Skeletal muscle satellite cell (primary cell): ENCODE results near the gene ZMIZ1. TPM values are rescaled to one million over a fixed set of nuclear protein-coding genes. Genes with fewer than 3 reads are reported as not detected.

Experiments
- H3K27me3 ChIP-seq: 2 replicates; pipeline ENCODE4 v1.7.0; 2013; ENCODE audit warnings: low read length; ENCODE audit not compliant: control insufficient read depth, insufficient read depth
- H3K36me3 ChIP-seq: 2 replicates; pipeline ENCODE4 v1.7.0; 2013; ENCODE audit warnings: mild to moderate bottlenecking, control low read depth, low read length; ENCODE audit not compliant: insufficient read depth
- H3K4me1 ChIP-seq: 2 replicates; pipeline ENCODE4 v1.7.0; 2013; ENCODE audit warnings: low read length; ENCODE audit not compliant: control insufficient read depth, insufficient read depth
- H3K4me2 ChIP-seq: 2 replicates; pipeline ENCODE4 v1.7.0; 2013; ENCODE audit warnings: mild to moderate bottlenecking, low read length
- H3K4me3 ChIP-seq: 2 replicates; pipeline ENCODE4 v1.7.0; 2013; ENCODE audit warnings: low read length
- H3K9ac ChIP-seq: 2 replicates; pipeline ENCODE4 v1.7.0; 2013; ENCODE audit warnings: mild to moderate bottlenecking, low read depth, low read length, moderate library complexity
- H3K9me3 ChIP-seq: replicated peaks from 2 replicates; pipeline ENCODE4 v1.7.0; 2013; ENCODE audit warnings: mild to moderate bottlenecking, control low read depth, low read length
- total RNA-seq: library from RNA; depleted of rRNA; stranded (reverse); fragments of >200 nt; gene quantifications from 2 replicates; pipeline ENCODE4 v1.2.3, GENCODE V29; 2012; rRNA removed

Gene ZMIZ1, protein sequence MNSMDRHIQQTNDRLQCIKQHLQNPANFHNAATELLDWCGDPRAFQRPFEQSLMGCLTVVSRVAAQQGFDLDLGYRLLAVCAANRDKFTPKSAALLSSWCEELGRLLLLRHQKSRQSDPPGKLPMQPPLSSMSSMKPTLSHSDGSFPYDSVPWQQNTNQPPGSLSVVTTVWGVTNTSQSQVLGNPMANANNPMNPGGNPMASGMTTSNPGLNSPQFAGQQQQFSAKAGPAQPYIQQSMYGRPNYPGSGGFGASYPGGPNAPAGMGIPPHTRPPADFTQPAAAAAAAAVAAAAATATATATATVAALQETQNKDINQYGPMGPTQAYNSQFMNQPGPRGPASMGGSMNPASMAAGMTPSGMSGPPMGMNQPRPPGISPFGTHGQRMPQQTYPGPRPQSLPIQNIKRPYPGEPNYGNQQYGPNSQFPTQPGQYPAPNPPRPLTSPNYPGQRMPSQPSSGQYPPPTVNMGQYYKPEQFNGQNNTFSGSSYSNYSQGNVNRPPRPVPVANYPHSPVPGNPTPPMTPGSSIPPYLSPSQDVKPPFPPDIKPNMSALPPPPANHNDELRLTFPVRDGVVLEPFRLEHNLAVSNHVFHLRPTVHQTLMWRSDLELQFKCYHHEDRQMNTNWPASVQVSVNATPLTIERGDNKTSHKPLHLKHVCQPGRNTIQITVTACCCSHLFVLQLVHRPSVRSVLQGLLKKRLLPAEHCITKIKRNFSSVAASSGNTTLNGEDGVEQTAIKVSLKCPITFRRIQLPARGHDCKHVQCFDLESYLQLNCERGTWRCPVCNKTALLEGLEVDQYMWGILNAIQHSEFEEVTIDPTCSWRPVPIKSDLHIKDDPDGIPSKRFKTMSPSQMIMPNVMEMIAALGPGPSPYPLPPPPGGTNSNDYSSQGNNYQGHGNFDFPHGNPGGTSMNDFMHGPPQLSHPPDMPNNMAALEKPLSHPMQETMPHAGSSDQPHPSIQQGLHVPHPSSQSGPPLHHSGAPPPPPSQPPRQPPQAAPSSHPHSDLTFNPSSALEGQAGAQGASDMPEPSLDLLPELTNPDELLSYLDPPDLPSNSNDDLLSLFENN
- total RNA-seq, result 19.0 and 20.1 TPM in 2 replicates

DNA sequence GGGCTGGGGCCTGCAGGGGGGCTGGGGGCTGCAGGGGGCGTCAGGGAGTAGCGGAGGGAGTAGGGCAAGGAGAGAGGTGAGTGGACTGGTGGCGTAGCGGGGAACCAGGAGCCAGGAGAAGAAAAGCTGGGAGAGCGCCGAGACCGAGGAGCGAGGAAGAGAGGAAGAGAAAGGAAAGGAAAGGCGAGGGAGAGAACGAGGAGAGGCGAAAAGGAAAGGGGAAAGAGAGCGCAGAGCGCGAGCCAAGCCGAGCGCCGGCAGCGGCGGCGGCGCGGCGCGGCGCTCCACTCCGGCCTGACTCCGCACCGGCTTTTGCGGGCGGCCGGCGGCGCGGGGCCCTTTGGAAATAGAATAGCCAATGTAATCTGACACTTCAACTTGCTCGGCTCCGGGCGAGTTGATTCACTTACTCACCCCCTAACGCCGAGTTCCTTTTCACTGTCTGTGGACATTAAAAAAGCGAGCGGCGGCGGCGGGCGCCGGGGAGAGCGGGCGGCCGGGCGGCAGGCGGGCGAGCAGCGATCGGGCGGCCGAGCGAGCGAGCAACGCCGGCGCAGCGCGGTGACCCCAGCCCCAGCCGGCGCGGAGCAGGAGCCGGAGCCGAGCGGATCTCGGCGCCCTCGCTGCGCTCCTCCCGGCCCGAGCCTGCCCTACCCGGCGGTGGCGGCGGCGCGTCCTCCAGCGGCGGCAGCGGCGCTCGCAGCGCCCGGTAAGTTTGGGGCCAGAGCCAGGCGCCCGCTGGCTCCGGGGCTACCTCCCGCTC, at the start of gene ZMIZ1:
Gene ZMIZ1 (plus strand): TSS at position 405 of the 763 bp plus-strand sequence. CDS start 132,667 bp downstream, outside the sequence.
- H3K27me3 ChIP-seq, result no peaks in the 10 kb centered on the region
- H3K4me2 ChIP-seq, result peak within 1 kb of the TSS; percentile 98
- no peaks in the 10 kb centered on the region for H3K36me3 ChIP-seq
- H3K4me1 ChIP-seq, result peaks cover 36% of the 10 kb centered on the region
- peak within 1 kb of the TSS; percentile 91 for H3K9ac ChIP-seq
- H3K9me3 ChIP-seq, result no peaks in the 10 kb centered on the region
- H3K4me3 ChIP-seq, result peak within 1 kb of the TSS; percentile 96

DNA sequence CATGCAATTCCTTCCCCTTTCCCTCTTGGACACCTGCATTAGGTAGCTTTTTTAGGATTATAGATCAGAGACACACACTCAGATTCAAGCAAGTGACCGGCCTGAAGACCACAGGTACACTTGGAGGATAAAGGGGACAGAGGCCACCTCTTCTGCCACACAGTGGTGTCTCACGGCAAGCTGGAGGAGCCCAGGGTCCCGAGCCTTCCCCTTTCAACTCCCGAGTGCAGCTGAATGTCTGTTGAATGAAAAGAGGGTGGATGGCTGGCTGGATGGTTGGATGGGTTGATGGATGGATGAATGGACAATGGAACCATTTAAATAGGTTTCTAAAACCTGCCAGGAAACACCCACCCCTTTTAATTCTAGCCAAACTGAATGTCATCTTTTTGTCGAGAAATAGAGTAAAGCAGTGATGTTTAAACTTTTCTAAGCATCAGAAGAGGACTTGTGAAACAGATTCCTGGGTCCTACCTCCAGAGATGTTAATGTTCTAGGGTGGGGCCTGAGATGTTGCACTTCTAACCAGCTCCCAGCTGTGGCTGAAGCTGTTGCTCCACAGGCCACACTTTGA, 49.2 kb upstream of the ZMIZ1 start:
- Histone ChIP-seq H3K4me3 (no peak overlapping the region), H3K27me3 (peaks cover 22% of the 10 kb centered on the region), H3K9ac (no peak overlapping the region)

DNA sequence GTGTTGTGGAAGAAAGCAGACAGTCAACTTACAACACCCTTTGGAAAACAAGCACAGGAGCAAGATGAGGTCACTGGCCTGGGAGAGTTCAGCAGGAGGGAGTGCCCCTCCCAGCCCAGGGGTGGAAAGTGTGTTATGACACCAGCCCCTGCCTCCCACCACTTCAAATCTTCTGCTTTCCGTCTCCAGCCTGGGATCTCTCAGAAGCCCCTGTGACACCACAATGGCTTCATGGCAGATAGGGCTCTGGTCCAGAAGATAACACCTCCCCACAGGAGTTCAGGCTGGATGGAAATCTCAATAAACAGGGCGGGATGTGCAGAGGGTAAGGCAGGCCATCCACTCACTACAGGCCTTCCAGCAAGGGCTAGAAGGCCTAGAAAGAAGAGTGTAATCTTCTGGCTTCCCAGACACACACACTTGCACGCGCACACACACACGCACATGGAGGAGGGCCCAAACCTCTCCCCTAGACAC, 48.7 kb upstream of the ZMIZ1 start:
- peaks cover 19% of the 10 kb centered on the region for H3K27me3 ChIP-seq
- H3K9ac ChIP-seq, result no peak overlapping the region
- H3K9me3 ChIP-seq, result no peaks in the 10 kb centered on the region
- H3K4me1 ChIP-seq, result no peaks in the 10 kb centered on the region
- no peaks in the 10 kb centered on the region for H3K36me3 ChIP-seq
- no peak overlapping the region for H3K4me2 ChIP-seq
- no peak overlapping the region for H3K4me3 ChIP-seq

More for the DNA sequence above, 49.2 kb upstream of the ZMIZ1 start:
- H3K36me3 ChIP-seq, result no peaks in the 10 kb centered on the region
- no peaks in the 10 kb centered on the region for H3K9me3 ChIP-seq
- no peaks in the 10 kb centered on the region for H3K4me1 ChIP-seq
- no peak overlapping the region for H3K4me2 ChIP-seq

DNA sequence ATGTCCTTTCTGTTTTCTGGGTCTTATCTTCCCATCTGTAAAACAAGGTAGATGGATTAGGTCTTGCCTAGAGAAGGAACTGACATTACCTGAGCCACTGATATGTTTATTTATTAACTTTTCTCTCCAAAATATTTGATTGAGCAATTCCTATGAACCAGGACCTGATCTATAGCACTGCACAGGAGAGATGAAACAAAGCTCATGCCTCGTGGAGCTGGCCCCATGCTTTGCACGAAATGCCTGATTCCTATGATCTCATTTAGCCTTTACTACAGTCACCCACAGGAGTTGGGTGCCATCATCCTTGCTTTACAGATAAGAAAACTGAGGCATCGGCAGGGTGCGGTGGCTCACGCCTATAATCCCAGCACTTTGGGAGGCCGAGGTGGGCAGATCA, 48.2 kb upstream of the ZMIZ1 start:
- Histone ChIP-seq H3K4me3 (no peak overlapping the region), H3K36me3 (no peaks in the 10 kb centered on the region), H3K4me2 (no peak overlapping the region), H3K27me3 (peaks cover 17% of the 10 kb centered on the region), H3K9me3 (no peaks in the 10 kb centered on the region), H3K4me1 (no peaks in the 10 kb centered on the region), H3K9ac (no peak overlapping the region)

DNA sequence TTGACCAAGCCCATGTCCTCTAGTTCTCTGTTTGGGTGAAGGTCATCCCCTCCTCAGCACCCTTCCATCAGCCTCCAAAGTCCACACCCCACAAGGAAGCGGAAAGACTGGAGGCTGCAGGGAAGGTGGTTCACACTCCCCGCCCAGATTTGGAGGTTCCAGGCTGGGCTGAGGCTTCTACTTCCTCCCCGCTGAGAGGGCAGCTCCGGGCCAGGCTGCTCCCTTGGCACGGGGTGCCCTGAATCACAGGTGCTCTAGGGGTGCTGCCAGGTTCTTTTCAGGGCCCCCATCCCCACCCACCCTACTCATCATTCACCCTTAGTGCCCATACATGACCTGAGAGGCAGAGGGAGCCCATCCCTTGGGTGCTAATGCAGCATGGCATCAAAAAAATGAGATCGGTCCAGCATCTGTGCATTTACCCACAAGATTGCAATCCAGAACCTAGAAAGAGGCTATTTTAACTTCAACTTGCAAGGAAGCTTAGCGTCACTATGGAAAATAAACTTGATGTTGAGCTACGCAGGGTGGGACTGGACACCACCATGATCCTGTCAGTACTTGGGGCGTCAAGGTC, 47.3 kb upstream of the ZMIZ1 start:
- H3K4me2 ChIP-seq, result no peak overlapping the region
- H3K4me3 ChIP-seq, result no peak overlapping the region
- no peaks in the 10 kb centered on the region for H3K4me1 ChIP-seq
- peaks cover 9% of the 10 kb centered on the region for H3K27me3 ChIP-seq
- H3K36me3 ChIP-seq, result no peaks in the 10 kb centered on the region
- H3K9ac ChIP-seq, result no peak overlapping the region
- no peaks in the 10 kb centered on the region for H3K9me3 ChIP-seq

DNA sequence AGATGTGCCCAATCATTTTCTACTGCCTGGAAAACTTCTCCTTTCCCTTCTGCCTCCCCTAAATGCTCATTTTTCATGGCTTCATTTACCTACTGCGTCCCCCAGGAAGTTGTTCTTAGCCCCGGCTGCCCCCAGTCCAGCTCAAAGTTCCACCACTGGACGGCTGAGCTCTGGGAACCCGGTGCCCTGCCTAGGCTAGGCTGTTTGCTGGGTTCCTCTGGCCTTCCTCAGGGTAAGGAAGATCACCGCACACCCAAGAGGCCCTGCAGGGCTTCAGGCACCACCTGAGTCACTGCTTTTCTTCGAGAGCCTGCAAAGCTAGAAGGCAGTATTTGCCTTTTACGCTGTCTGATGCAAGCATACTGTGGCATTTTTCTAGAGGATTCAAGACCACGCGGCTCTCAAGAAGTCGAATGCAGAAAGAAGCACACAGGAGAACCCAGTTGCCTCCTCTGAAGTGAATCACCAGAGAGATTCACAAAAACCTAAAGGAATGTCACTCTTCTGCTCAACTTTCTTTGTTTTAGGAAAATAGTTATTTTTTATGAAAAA, 46.7 kb upstream of the ZMIZ1 start:
- Histone ChIP-seq H3K27me3 (peaks cover 10% of the 10 kb centered on the region), H3K4me2 (no peak overlapping the region), H3K9me3 (no peaks in the 10 kb centered on the region), H3K4me3 (no peak overlapping the region), H3K4me1 (no peaks in the 10 kb centered on the region), H3K36me3 (no peaks in the 10 kb centered on the region), H3K9ac (no peak overlapping the region)

DNA sequence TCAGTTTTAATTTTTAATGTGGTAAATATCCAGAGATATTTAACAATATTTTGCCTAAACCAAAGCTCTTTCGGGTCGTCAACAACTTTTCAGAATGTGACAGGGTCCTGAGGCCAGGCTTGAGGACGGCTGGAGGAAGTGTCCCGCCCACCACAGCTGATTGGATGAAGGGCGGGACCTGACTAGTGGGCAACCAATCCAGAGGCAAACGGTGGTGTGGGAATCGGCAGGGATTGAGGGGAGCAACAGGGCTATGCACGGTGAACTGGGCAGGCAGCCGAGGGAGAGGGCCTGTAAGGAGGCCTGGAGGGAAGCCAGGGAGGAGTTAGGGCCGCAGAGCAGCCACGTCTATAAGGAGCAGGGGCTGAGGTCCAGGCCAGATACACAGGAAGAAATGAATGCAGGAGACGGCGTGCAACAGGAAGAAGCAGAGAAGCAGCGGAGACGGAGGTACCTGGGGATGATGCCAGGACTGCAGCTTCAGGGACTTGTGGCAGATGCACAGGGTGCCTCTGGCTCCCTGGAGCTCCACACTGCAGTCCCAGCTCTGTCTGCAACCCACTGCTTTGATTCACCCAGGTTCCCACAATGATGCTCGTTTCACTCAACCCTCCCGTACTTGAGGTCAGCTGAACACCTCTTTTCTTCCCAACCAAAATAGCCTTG, 46.1 kb upstream of the ZMIZ1 start:
- no peaks in the 10 kb centered on the region for H3K4me1 ChIP-seq
- H3K27me3 ChIP-seq, result peaks cover 13% of the 10 kb centered on the region
- no peaks in the 10 kb centered on the region for H3K36me3 ChIP-seq
- no peak overlapping the region for H3K9ac ChIP-seq
- H3K4me2 ChIP-seq, result no peak overlapping the region
- H3K4me3 ChIP-seq, result no peak overlapping the region
- H3K9me3 ChIP-seq, result no peaks in the 10 kb centered on the region

DNA sequence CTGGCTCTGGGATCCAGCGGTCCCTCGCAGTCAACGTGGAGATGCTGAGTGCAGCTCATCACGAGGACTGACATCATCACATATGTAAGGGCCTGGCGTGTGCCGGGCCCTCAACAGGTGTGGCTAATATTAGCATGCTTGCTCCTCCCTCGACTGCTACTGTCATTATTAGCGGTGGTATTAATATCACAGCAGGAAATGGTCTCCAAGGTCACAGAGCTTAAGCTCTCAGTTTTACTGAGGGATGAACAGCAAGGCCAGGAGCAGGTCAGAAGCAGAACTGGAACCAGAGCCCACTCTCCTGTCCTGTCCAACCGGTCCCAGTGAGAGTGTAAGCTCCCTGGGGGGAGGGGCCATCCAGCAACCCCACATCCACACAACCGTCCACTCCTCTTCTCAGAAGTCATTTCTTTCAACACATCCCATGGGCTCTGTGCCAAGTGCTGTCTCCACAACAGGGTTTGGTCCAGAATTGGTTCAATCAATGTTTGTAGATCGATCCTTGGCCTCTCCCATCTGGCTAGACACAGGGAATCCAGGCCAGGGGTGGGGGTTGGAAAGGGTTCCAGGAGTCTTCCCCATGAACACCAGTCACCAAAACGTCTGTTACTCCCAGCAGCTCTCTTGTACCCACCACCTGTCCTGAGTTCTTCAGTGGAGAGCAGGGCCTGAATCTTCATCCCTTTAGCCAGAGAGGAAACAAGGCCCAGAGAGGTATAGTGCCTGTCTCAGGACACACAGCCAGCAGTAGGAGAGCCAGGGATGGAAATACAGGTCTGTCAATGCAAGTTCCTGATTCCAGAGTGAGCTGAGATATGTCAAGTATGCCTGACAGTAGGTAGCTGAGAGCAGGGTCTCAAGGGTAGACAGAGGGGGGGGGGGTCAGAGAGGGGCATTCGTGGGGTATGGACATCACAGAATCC, 45.3 kb upstream of the ZMIZ1 start:
- no peak overlapping the region for H3K4me2 ChIP-seq
- peaks cover 19% of the 10 kb centered on the region for H3K27me3 ChIP-seq
- no peak overlapping the region for H3K4me3 ChIP-seq
- H3K4me1 ChIP-seq, result no peaks in the 10 kb centered on the region
- H3K36me3 ChIP-seq, result no peaks in the 10 kb centered on the region
- no peaks in the 10 kb centered on the region for H3K9me3 ChIP-seq
- H3K9ac ChIP-seq, result no peak overlapping the region

DNA sequence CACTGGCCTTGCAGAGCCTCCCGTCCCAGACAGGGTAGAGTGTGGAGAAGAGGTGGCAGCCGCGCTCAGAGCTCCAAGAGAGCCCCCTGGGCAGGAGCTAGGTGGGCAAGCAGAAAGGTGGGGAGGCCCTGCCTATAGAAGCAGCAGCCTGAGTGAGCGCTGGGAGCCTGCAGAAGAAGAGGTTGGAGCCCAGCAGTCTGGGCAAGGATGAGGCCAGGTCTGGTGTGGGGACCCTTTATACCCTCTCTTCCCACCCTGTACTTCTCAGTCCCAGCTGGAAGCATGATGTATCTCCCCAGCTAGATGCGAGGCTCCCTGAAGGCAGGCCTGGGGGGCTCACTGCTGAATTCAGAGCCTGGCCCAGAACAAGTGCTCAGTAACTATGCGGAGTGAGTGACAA, 44.5 kb upstream of the ZMIZ1 start:
- H3K4me3 ChIP-seq, result no peak overlapping the region
- no peak overlapping the region for H3K4me2 ChIP-seq
- H3K36me3 ChIP-seq, result no peaks in the 10 kb centered on the region
- H3K27me3 ChIP-seq, result peaks cover 20% of the 10 kb centered on the region
- H3K4me1 ChIP-seq, result no peaks in the 10 kb centered on the region
- no peaks in the 10 kb centered on the region for H3K9me3 ChIP-seq
- no peak overlapping the region for H3K9ac ChIP-seq
